ENCODE results near the gene TOX2.

TOX2 gene

DNA sequence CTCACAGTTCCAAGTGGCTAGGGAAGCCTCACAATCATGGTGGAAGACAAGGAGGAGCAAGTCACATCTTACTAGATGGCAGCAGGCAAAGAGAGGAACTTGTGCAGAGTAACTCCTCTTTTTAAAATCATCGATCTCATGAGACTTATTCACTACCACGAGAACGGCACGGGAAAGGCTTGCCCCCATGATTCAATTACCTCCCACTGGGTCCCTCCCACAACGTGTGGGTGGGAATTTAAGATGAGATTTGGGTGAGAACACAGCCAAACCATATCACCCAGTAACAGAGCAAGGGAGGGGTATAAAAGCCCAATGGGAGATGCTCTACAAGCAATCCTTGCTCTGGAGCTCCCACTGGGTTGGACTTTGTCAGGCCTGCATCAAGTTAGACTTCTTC is 192.0 kb downstream of the TOX2 start:
- DNase-seq (ENCODE audit: low spot score) = no peak

DNA sequence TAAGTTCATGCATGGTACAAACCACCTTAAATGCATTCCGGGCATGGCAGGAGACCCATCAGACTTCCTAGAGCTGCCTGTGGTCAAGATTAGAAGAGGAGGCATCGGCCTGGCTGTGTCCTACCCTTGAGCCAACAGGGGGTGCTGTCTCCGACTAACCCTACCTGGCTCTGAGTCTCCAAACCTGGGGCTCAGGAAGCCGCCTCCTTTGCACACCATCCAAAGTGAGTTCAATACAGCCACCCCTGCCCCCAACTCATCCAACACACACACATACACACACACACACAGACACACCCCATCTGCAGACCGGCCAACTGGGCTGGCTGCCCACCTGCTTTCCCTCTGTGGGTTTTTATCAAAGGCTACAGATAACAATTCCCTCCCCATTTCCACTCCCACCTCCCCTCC is 195.3 kb downstream of the TOX2 start:
- no peak for DNase-seq (ENCODE audit: low spot score)

DNA sequence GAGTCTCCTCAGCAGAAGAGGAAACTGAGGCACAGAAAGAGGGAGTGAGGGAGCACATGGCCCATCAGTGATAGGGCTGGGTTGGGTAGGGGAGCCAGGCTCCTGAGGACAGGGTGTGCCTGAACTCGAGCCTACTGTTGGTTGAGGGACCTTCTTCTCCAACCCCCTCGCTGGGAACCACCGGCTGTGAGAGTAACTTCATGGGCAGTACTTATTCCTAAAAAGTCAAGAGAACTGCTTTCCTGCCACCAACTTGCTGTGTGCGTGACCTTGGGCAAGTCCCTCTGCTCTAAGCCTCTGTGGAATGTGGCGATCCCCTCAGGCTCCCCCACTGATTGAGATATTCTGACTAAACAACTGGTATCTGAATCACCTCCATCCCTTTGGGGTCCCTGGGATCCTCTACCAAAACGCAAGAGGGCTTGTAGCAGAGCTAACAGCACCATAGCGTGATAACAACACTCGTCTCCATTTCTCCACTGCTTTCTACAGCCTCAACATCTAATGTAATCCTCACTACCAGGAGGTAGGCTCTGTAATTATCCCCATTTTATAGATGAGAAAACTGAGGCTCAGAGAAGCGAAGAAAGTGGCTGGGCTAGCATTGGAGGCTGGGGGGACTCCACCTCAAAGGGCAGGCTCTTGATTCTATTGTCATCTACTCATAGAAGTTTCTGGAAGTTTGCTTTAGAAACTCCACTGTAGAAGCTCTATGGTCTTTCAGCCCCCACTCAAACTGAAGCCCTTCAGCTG is 196.3 kb downstream of the TOX2 start:
- DNase-seq (ENCODE audit: low spot score) = no peak

DNA sequence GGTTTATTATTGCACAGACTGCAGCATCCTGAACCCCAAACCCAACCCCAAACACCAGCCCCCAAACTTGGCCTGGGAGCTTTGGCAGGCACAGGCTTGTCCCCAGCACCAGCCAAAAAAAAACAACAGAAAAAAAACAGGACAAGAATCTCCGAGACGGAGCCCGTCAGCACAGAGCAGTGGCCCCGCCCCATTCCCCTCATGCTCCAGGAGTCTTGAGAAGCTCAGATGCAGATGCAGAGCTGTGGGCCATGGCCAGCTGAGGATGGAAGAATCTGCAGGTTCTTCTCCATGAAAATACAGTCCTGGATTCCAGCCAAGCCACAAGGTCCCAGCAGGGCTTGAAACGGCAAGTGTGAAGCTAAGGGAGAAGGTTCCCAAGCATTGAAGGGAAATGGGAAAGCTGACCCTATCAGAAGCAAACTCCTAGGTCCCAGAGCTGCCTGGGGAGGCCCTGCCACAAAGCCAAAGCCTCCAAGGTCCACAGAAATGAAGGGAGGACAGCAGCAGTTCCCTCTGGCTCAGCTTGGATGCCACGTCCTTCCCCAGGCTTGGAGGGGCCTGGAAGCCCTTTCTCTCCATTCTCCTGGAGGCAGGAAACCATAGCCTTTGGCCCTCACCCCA is 197.2 kb downstream of the TOX2 start:
- no peak for DNase-seq (ENCODE audit: low spot score)

DNA sequence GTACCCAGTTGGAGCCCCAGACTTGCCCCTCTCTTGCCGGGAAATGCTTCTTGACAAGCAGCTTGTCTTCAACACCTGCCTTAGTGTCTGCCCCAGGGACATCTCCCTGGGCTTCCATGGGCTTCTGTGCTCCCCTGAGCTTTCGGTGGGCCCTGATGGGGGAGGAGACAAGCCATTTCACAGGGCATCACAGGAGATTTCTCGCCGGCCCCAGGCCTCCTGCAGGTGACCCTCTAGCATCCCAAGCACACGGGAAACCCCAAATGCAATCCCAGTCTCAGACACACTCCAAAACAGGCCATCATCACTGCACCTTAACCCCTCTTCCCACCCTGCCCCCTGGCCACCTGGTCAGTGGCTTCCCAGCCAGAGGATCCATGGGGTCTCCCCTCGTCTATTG is 197.8 kb downstream of the TOX2 start:
- no peak for DNase-seq (ENCODE audit: low spot score)

DNA sequence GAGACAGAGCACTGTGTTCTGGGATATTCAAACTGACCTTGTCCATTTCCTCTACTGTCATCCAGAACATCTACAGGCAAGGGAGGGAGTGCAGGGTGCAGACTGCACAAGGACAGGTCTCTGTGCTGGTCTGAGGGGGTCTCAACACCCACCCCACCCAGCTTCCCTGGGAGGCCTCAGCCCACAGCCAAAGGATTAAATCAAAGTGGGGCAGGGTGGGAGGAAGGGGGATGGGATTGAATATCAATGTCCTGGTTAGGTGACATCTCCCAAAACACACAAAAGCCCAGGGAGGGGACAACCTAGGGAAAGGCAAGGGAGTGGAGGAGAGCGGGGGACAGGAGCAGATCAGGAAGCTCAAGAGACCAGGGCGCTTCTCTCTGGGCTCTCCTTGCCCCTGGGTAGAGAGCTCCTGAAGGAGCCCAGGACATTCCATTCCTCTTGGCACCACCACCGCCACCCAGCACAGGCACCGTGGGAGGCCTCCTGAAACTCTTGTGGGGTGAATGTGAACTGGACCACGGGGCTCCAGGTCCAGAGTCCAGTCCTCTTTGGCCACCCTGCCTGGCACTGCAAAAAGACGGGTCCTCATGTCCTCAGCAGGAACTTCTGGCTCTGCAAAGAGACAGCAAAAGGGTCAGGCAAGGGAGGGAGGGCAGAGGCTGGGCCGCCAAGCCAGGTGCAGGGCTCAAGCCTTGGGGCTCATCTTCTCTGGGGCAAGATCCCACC is 198.4 kb downstream of the TOX2 start:
- DNase-seq (ENCODE audit: low spot score) = no peak

DNA sequence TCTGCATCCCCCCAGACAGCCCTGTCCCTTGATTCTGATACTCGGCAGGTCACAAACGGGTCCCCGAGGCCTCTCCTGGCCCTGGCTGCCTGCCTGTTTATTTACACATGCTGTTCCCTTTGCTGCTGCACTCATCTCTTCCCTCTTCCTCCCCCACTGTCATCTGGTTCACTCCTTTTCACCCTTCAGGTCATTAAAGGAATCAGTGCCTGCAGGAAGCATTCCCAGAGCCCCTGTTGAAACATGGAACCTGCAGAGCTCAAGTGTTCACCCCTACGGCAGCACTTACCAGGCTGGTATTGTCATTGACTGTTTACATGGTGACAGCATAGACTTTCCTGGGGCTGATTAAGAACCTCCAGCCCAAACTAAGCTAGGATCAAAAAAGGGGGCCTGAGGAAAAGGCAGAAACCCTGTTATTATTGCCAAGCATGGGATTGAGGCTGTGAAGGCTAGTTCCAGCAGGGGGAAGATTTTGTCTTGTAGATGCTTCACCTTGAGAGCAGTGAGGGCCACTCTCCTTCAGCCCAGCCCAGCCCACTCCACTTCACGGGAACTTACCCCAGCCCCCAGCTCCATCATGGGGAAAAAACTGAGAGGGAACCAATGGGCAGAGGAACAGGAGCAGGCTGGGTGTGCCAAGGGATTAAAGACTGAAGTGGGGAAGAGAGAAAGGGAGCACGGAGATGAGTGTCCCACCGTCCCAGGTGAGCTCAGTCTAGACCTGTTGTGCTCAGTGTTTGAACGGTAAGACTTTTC is 199.1 kb downstream of the TOX2 start:
- no peak for DNase-seq (ENCODE audit: low spot score)

DNA sequence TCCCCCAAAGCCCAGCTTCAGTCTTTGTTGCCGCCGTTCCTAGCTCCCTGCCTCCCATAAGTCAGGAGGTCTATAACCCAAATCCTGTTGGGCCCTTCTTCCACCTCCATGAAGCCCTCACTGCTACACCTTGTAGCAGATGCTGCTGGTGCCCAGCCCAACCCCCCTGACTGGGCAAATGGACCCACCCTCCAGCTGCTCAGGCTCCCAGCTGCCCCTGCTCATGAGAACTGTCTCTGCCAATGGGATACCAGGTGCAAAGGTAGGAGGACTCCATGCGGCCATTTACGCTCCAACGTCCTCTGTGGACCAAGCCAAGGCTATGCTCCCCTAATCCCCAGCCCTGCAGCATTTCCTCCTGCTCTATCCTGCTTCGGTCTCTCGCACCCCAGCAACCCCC is 200.5 kb downstream of the TOX2 start:
- no peak for DNase-seq (ENCODE audit: low spot score)

DNA sequence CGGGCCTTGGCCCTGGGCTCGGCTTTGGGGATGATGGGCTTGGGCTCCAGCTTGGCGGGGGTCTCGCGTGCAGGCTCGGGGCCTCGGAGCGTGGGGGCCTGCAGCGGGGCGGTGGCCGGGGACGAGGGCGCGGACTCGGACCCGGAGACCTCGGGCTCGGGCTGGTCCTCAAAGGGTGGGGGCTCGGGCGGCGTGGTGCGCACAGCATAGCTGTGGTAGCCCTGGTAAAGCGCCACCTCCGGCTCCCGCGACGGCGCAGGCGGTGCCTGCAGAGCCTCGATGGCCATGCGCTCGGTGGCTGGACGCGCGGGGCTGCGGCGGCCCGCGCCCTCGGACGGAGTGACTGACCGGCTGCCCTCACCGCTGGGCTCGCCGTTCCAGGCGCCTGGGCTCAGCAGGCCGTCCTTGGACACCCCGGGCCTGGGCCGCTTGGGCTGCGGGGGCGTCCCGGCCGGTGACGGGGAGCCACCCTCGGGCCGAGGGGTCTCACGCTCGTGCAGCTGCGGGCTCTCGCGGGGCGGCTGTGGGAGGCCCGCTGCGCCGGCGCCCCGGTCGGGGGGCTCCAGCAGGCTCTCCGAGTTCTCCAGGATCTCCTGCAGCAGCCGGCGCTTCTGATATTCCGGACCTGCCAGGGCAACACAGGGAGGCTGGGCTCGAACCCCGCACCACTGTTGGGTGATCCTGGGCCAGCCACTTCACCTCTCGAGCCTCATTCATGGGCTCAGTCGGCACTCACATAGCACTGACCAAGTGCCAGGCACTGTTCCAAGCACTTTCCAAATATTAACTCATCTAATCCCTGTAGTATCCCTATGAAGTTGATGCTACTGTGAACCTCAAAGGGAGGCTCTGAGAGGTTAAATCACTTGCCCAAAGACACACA is 201.4 kb downstream of the TOX2 start:
- no peak for DNase-seq (ENCODE audit: low spot score)

DNA sequence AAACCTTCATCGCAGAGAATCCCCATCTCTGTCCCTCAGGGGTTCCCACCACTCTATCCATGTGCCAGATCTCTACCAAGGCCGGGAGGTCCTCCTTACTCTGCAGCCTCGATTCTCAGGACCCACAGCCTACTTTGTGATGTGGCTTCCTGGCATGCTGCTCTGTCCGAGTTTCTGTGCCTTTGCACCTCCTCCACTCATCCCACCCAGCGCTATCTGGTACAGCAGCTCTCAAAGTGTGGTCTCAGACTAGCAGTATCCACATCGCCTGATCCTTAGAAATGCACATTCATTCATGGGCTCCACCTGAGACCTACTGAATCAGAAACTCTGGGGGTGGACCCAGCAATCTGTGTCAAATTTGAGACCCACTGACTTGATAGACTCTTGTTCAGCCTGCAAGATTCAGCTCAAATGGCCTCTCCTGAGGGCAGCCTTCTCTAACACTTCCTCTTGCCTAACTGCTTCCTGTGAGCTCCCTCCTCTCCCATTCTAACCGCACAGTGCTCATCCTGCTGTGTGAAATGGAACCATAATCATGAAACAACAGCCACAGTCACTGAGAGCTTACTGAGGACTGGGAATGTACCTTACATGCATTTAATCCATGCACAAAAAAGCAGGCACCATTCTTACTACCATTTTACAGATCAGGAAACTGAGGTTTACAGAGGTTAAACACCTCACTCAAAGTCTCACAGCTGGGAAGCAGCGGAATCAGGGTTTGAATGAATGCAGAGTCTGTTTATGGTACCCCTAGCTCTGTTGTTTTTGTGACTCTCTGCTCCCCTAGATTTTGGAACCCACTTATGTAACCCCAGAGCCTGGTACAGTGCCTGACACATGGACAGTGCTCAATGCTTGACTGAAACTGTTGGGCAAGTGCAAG is 202.9 kb downstream of the TOX2 start:
- no peak for DNase-seq (ENCODE audit: low spot score)

DNA sequence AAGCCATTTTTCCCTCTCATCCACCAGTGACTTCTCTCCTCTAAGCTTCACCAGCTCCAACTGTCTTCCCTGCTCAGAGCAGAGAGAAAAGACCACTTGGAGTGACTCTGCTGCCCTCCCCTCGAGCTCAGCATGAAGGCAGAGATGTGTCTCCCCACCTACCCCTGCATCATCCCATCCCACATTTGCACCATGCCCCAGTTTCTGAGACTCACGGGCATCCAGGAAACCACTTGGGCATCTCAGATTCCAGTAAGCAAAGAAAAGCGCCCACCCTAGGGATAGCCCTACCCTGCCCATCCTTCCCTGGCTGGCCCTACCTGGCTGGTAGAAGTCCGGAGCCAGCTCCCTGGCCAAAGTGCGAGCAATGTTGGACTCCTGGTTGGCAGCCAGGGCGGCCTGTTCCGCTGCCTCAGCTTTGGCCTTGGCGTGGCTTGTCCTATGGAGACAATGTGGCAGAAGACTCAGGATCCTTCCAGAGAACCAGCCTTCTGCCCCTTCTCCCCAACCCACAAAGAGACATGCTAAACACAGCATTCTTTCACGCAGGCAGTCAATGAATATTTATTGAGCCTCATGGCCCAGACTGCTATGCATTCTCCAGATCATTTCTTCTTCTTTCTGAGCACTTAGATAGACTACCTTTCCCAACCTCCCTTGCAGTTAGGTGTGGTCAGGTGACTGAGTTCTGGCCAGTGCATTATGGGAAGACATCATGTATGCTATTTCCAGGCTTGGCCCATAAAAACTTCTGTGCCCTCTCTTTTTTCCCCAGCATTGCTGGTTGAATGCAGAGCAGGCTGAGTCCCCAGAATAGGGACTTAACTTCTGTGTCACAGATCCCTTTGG is 203.8 kb downstream of the TOX2 start:
- DNase-seq (ENCODE audit: low spot score) = no peak
